IMR-90 (cell line): ENCODE data around the gene RXFP1. TPM values are rescaled to one million over a fixed set of nuclear protein-coding genes. Genes with fewer than 3 reads are reported as not detected.

Experiments used
- ATAC-seq: fragments of 200-7000 bp; cut with Tn5 transposase; 2 replicates; pipeline ENCODE4 v1.9.1; 2020; ENCODE audit warnings: low read depth, mild to moderate bottlenecking, moderate library complexity
- BruUV-seq: library from RNA; stranded (reverse); fragments of 400-500 nt; replicated peaks from 2 replicates; lab custom pipeline; 2021; lab: Mats Ljungman, UMichigan
- CTCF ChIA-PET: fragments of 300-600 bp; formaldehyde crosslinking; extraction: SDS; loops from one replicate; lab custom pipeline; 2021; ENCODE audit warnings: antibody characterized with exemption; lab: Yijun Ruan, JAX
- POLR2A ChIA-PET: fragments of 300-600 bp; sonication (Branson Sonifier 250); formaldehyde crosslinking; loops from one replicate; lab custom pipeline; 2022; ENCODE audit warnings: antibody characterized with exemption; ENCODE audit not compliant: unreplicated experiment; lab: Charles Lee
- DNase-seq: peaks from one replicate; pipeline ENCODE4 v3.0.0; 2013
- H2AFZ ChIP-seq: replicated peaks from 2 replicates; pipeline ENCODE3; 2013; ENCODE audit warnings: low read length, mild to moderate bottlenecking; ENCODE audit not compliant: poor library complexity
- H2AK5ac ChIP-seq: 2 replicates; pipeline ENCODE4 v1.6.1; 2013; ENCODE audit warnings: low read depth, low read length, inconsistent platforms
- H2AK9ac ChIP-seq: replicated peaks from 2 replicates; pipeline ENCODE3; 2013; ENCODE audit warnings: mild to moderate bottlenecking, low read depth, low read length, moderate library complexity; ENCODE audit not compliant: poor library complexity
- H2BK120ac ChIP-seq: 2 replicates; pipeline ENCODE4 v1.6.1; 2013; ENCODE audit warnings: low read depth, low read length, inconsistent platforms
- H2BK15ac ChIP-seq: 3 replicates; pipeline ENCODE4 v1.6.1; 2013; ENCODE audit warnings: low read depth, low read length, inconsistent platforms
- H2BK20ac ChIP-seq: 2 replicates; pipeline ENCODE4 v1.6.1; 2013; ENCODE audit warnings: low read depth, mild to moderate bottlenecking, inconsistent platforms, low read length, moderate library complexity
- H2BK5ac ChIP-seq: 2 replicates; pipeline ENCODE4 v1.6.1; 2013; ENCODE audit warnings: mild to moderate bottlenecking, low read depth, low read length, inconsistent platforms; ENCODE audit not compliant: poor library complexity, severe bottlenecking
- H3K14ac ChIP-seq: replicated peaks from 2 replicates; pipeline ENCODE4 v1.6.1; 2013; ENCODE audit warnings: low read depth, low read length, inconsistent platforms
- H3K18ac ChIP-seq: 2 replicates; pipeline ENCODE4 v1.6.1; 2013; ENCODE audit warnings: low read depth, low read length, control low read depth
- H3K23ac ChIP-seq: 2 replicates; pipeline ENCODE4 v1.6.1; 2013; ENCODE audit warnings: low read depth, low read length, inconsistent platforms
- H3K27ac ChIP-seq: 2 replicates; pipeline ENCODE4 v1.5.1; 2013; ENCODE audit warnings: mild to moderate bottlenecking, control low read depth, low read length; ENCODE audit not compliant: insufficient read depth
- H3K27me3 ChIP-seq: 2 replicates; pipeline ENCODE4 v1.6.1; 2013; ENCODE audit warnings: low read length; ENCODE audit not compliant: control insufficient read depth, insufficient read depth
- H3K36me3 ChIP-seq: 2 replicates; pipeline ENCODE4 v1.6.1; 2013; ENCODE audit warnings: low read length, mixed read lengths; ENCODE audit not compliant: control insufficient read depth, insufficient read depth
- H3K4ac ChIP-seq: 2 replicates; pipeline ENCODE4 v1.6.1; 2013; ENCODE audit warnings: low read depth, low read length, inconsistent platforms
- H3K4me1 ChIP-seq: 2 replicates; pipeline ENCODE4 v1.6.1; 2013; ENCODE audit warnings: low read length, mixed read lengths; ENCODE audit not compliant: control insufficient read depth, insufficient read depth
- H3K4me2 ChIP-seq: 2 replicates; pipeline ENCODE4 v1.6.1; 2013; ENCODE audit warnings: low read depth, mild to moderate bottlenecking, control low read depth, low read length, moderate library complexity
- H3K4me3 ChIP-seq: 2 replicates; pipeline ENCODE4 v1.5.1; 2013; ENCODE audit warnings: low read depth, mild to moderate bottlenecking, control low read depth, low read length, moderate library complexity; ENCODE audit not compliant: insufficient read depth
- H3K56ac ChIP-seq: 2 replicates; pipeline ENCODE4 v1.6.1; 2013; ENCODE audit warnings: low read length, inconsistent platforms; ENCODE audit not compliant: insufficient read depth; ENCODE audit errors: extremely low read depth
- H3K79me1 ChIP-seq, 2 experiments: 2 replicates each; pipeline ENCODE4 v1.6.1; 2013; ENCODE audit warnings: low read length in 2 of 2, inconsistent platforms in 1 of 2, low read depth in 1 of 2
- H3K9ac ChIP-seq: 2 replicates; pipeline ENCODE4 v1.6.1; 2013; ENCODE audit warnings: low read depth, low read length, control low read depth
- H3K9me1 ChIP-seq: 2 replicates; pipeline ENCODE4 v1.6.1; 2013; ENCODE audit warnings: low read length, inconsistent platforms; ENCODE audit not compliant: insufficient read depth
- H3K9me3 ChIP-seq: 2 replicates; pipeline ENCODE4 v1.6.1; 2013; ENCODE audit warnings: low read length; ENCODE audit not compliant: control insufficient read depth, insufficient read depth
- H4K20me1 ChIP-seq: 2 replicates; pipeline ENCODE4 v1.6.1; 2013; ENCODE audit warnings: low read length, inconsistent platforms; ENCODE audit not compliant: insufficient read depth
- H4K5ac ChIP-seq: 2 replicates; pipeline ENCODE4 v1.6.1; 2013; ENCODE audit warnings: mild to moderate bottlenecking, low read depth, low read length, control low read depth
- H4K8ac ChIP-seq, 2 experiments: 2 replicates each; pipeline ENCODE4 v1.6.1; 2013; ENCODE audit warnings: low read depth in 2 of 2, low read length in 2 of 2, control low read depth in 1 of 2, inconsistent platforms in 1 of 2
- H4K91ac ChIP-seq: 2 replicates; pipeline ENCODE4 v1.6.1; 2013; ENCODE audit warnings: low read depth, low read length, inconsistent platforms; ENCODE audit not compliant: insufficient read depth
- CTCF ChIP-seq: conservative IDR thresholded peaks from 2 replicates; pipeline ENCODE4 v1.5.1; 2012; ENCODE audit warnings: mild to moderate bottlenecking, low read depth, low read length, improper control_type of control experiment
- ELK1 ChIP-seq: fragments of 150-350 bp; IDR thresholded peaks from 2 replicates; pipeline ENCODE4 v1.6.1; 2016; ENCODE audit warnings: low read depth, mild to moderate bottlenecking, low read length, moderate library complexity, borderline replicate concordance
- MAFK ChIP-seq: IDR thresholded peaks from 2 replicates; pipeline ENCODE4 v1.6.1; 2012; ENCODE audit warnings: low read depth, low read length, improper control_type of control experiment
- NFE2L2 ChIP-seq: fragments of 150-350 bp; IDR thresholded peaks from 2 replicates; pipeline ENCODE4 v1.6.1; 2016; ENCODE audit warnings: low read depth, mild to moderate bottlenecking, low read length
- POLR2A ChIP-seq: IDR thresholded peaks from 2 replicates; pipeline ENCODE4 v1.6.1; 2012; ENCODE audit warnings: mild to moderate bottlenecking, low read depth, low read length
- RAD21 ChIP-seq: IDR thresholded peaks from 2 replicates; pipeline ENCODE4 v1.6.1; 2012; ENCODE audit warnings: low read length, improper control_type of control experiment
- RCOR1 ChIP-seq: IDR thresholded peaks from 2 replicates; pipeline ENCODE4 v1.6.1; 2012; ENCODE audit warnings: mild to moderate bottlenecking, low read length, improper control_type of control experiment; ENCODE audit not compliant: insufficient replicate concordance
- RFX5 ChIP-seq: IDR thresholded peaks from 2 replicates; pipeline ENCODE4 v1.8.0; 2012; ENCODE audit warnings: low read depth, mild to moderate bottlenecking, low read length, moderate library complexity
- SMC3 ChIP-seq: fragments of 150-350 bp; IDR thresholded peaks from 2 replicates; pipeline ENCODE4 v1.6.1; 2016; ENCODE audit warnings: low read depth, mild to moderate bottlenecking, antibody characterized with exemption, low read length, moderate library complexity
- USF2 ChIP-seq: fragments of 150-350 bp; IDR thresholded peaks from 2 replicates; pipeline ENCODE4 v1.6.1; 2017; ENCODE audit warnings: mild to moderate bottlenecking, antibody characterized with exemption, low read length, low read depth
- WGBS, 2 experiments: methylation state at CpG; one replicate each; pipeline versions ENCODE4 v1.1.5 to v1.1.7; 2013; ENCODE audit warnings: missing lambda C conversion rate in 2 of 2; ENCODE audit not compliant: insufficient read length in 1 of 2; ENCODE audit errors: extremely low coverage in 2 of 2; 5-methylcytosine and 5-hydroxymethylcytosine counted together
- dilution Hi-C: fragments of 300-500 bp; cut with HindIII; formaldehyde crosslinking; loops from one replicate; pipeline ENCODE4 v1.14.3; 2018; ENCODE audit warnings: low sequenced_read_pairs; ENCODE audit not compliant: unreplicated experiment
- in situ Hi-C: fragments of 300-500 bp; cut with MboI; formaldehyde crosslinking; loops from 3 replicates; pipeline ENCODE4 v1.14.3; 2019; ENCODE audit warnings: low sequenced_read_pairs, inconsistent platforms, mixed read lengths
- intact Hi-C: fragments of 100-400 bp; cut with micrococcal nuclease; formaldehyde crosslinking; loops from 2 replicates; pipeline ENCODE4 v1.10.0; 2022
- polyA plus RNA-seq, 3 experiments: library from polyadenylated mRNA; depleted of rRNA; stranded (reverse); fragments of >200 nt; gene quantifications; 2 replicates each; pipeline ENCODE4 v1.2.3, GENCODE V29; 2012; ENCODE audit warnings: low replicate concordance in 1 of 3
- total RNA-seq: library from RNA; depleted of rRNA; stranded (reverse); fragments of >200 nt; gene quantifications from 2 replicates; pipeline ENCODE4 v1.2.3, GENCODE V29; 2012

The RXFP1 gene
- total and polyA plus RNA-seq, 2 of the 4 experiments (the other 2 are of a cell fraction): not detected

- Histone ChIP-seq H3K9ac (no peak overlapping the region), H3K36me3 (no peaks in the 10 kb centered on the region), H2AFZ (no peak overlapping the region), H4K91ac (no peak overlapping the region), H2BK20ac (no peak overlapping the region), H2BK5ac (no peak overlapping the region), H3K14ac (no peak overlapping the region), H3K56ac (no peak overlapping the region), H4K5ac (no peak overlapping the region), H2BK15ac (no peak overlapping the region), H3K27ac (no peak overlapping the region), H3K4me1 (no peaks in the 10 kb centered on the region), H3K4ac (no peak overlapping the region), H3K79me1 (no peaks in the 10 kb centered on the region), H2BK120ac (no peak overlapping the region), H3K9me1 (no peaks in the 10 kb centered on the region), H3K4me2 (no peak overlapping the region), H3K18ac (no peak overlapping the region), H3K9me3 (no peaks in the 10 kb centered on the region), H3K27me3 (no peaks in the 10 kb centered on the region), H2AK9ac (no peak overlapping the region), H2AK5ac (no peak overlapping the region), H4K8ac (no peak overlapping the region), H3K4me3 (no peak overlapping the region), H3K23ac (no peak overlapping the region), H4K20me1 (no peaks in the 10 kb centered on the region)
- intact Hi-C loops: loop anchor here (1.0 kb wide), 1 partner anchor 317 kb away; no protein-coding TSS in a partner anchor
- no peak for TF ChIP-seq NFE2L2
- TF ChIP-seq RFX5: no peak
- TF ChIP-seq MAFK: no peak
- no peak for TF ChIP-seq USF2
- no peak for TF ChIP-seq RCOR1
- TF ChIP-seq POLR2A: no peak
- TF ChIP-seq RAD21: peak; percentile 56
- peak; percentile 44 for TF ChIP-seq CTCF
- no peak for TF ChIP-seq ELK1
- TF ChIP-seq SMC3: peak; percentile 34
- in situ Hi-C loops: no loop called here
- dilution Hi-C loops: no loop called here
- CTCF ChIA-PET: no interaction called here
- BruUV-seq: no TSS peak
- DNase-seq: peak; percentile 51
- ATAC-seq: peak; percentile 93
- POLR2A ChIA-PET: no interaction called here
- WGBS, 2 experiments: no CpG with 5 or more reads among the region's 1 CpG
These were observed 56.8 kb downstream of the RXFP1 start for GRCh38 chr4:158578476-158578875.
